Endothelial cell of umbilical vein (primary cell): Measurements from ENCODE around the gene MFSD1.

Source experiments
- FOS ChIP-seq: IDR thresholded peaks from 2 replicates; pipeline ENCODE4 v1.6.1; 2011; ENCODE audit warnings: mild to moderate bottlenecking, low read length, moderate library complexity, borderline replicate concordance; ENCODE audit not compliant: insufficient read depth
- MYC ChIP-seq: IDR thresholded peaks from one replicate; pipeline ENCODE4 v1.6.1; 2011; ENCODE audit warnings: mild to moderate bottlenecking, low read depth, low read length
- POLR2A ChIP-seq: IDR thresholded peaks from 2 replicates; pipeline ENCODE4 v1.6.1; 2012; ENCODE audit warnings: low read depth, mild to moderate bottlenecking, control low read depth, low read length
- TF ChIP-seq, protein P1 (sequence below), 2 donors: IDR thresholded peaks; 1 replicate in 1 of 2; 2 replicates in 1 of 2; pipeline ENCODE4 v1.5.1; 2011; ENCODE audit warnings: low read length in 2 of 2, mild to moderate bottlenecking in 2 of 2, moderate library complexity in 2 of 2, control low read depth in 1 of 2, inconsistent platforms in 1 of 2, low read depth in 1 of 2; ENCODE audit not compliant: insufficient read depth in 1 of 2; ENCODE audit errors: extremely low read depth in 1 of 2

DNA sequence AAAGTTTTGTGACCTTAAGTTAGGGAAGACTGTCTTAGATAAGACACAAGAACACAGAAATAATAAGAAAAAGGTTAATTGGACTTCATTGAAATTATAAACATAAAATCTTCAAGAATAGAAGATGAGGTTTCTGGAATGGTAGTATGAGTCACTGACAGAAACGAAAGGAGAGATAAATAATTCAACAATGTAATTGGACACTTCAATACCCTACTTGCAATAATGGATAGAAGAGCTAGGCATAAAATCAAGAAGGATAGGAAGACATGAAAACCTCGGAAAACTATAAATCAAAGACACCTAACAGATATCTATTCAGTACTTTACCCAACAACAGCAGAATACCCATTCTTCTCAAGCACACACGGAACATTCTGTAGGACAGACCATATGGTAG, 15.9 kb upstream of the MFSD1 start:
- TF ChIP-seq, protein P1, sequence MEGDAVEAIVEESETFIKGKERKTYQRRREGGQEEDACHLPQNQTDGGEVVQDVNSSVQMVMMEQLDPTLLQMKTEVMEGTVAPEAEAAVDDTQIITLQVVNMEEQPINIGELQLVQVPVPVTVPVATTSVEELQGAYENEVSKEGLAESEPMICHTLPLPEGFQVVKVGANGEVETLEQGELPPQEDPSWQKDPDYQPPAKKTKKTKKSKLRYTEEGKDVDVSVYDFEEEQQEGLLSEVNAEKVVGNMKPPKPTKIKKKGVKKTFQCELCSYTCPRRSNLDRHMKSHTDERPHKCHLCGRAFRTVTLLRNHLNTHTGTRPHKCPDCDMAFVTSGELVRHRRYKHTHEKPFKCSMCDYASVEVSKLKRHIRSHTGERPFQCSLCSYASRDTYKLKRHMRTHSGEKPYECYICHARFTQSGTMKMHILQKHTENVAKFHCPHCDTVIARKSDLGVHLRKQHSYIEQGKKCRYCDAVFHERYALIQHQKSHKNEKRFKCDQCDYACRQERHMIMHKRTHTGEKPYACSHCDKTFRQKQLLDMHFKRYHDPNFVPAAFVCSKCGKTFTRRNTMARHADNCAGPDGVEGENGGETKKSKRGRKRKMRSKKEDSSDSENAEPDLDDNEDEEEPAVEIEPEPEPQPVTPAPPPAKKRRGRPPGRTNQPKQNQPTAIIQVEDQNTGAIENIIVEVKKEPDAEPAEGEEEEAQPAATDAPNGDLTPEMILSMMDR (IDR thresholded peaks at IDR 0.05; ENCODE audit: extremely low read depth in 1 of 2, insufficient read depth in 1 of 2, low read depth in 1 of 2, low read length in 2 of 2): no peak
- TF ChIP-seq POLR2A (no peak), MYC (no peak), FOS (no peak)
